Left renal cortex interstitium (tissue), 4 donors: ENCODE data around the gene AGAP5. TPM values are rescaled to one million over a fixed set of nuclear protein-coding genes. Genes with fewer than 3 reads are reported as not detected.

Experiments
- DNase-seq, 4 donors: peaks; one replicate each; pipeline ENCODE4 v3.0.0-alpha.2; 2013; ENCODE audit warnings: low read depth in 4 of 4, low spot score in 2 of 4, missing footprints in 1 of 4
- polyA plus RNA-seq, 4 donors: library from polyadenylated mRNA; unstranded; fragments of 120-200 nt; gene quantifications; one replicate each; pipeline ENCODE4 v1.2.1, GENCODE V29; 2013; ENCODE audit not compliant: insufficient read length in 4 of 4

Gene AGAP5
- polyA plus RNA-seq, 4 donors = 8.1 to 37.7 (median 18.6) TPM

- no peak for DNase-seq
Observed at GRCh38 chr10:73634421-73634820, 63.5 kb downstream of the AGAP5 start.

- no peak for DNase-seq
Observed at GRCh38 chr10:73629165-73629564, 68.7 kb downstream of the AGAP5 start.

GRCh38 chr10:73628405-73628804, 69.5 kb downstream of the AGAP5 start:
- no peak for DNase-seq

GRCh38 chr10:73627300-73627699, 70.6 kb downstream of the AGAP5 start:
- DNase-seq = no peak

- peak; percentile 94 to 99 (median 95) for DNase-seq
Observed at GRCh38 chr10:73625884-73626752, 71.8 kb downstream of the AGAP5 start.

- peak; percentile 32 to 64 (median 48) for DNase-seq
Observed at GRCh38 chr10:73625004-73625883, 72.7 kb downstream of the AGAP5 start.

Other genes with a start within 250 kb of the AGAP5 start
- gene PPP3CB, start 202.1 kb downstream of the AGAP5 start, polyA plus RNA-seq = 10 to 100 TPM; 60.2 to 72.0 (median 66.9) TPM
- 10 to 100 TPM; 26.6 to 44.7 (median 40.2) TPM for gene USP54, start 106.8 kb downstream of the AGAP5 start, polyA plus RNA-seq
- gene MYOZ1, start 56.6 kb downstream of the AGAP5 start, polyA plus RNA-seq = 1 to 10 TPM; 4.7 to 6.1 (median 5.7) TPM
- 1 to 10 TPM in 1 of 4 donors, under 1 TPM in 3; 0.27 to 1.2 (median 0.52) TPM for gene SYNPO2L, start 42.1 kb downstream of the AGAP5 start, polyA plus RNA-seq
- gene SEC24C, start 46.3 kb upstream of the AGAP5 start, polyA plus RNA-seq = 10 to 100 TPM; 62.9 to 74.1 (median 66.2) TPM
- gene CHCHD1, start 83.9 kb upstream of the AGAP5 start, polyA plus RNA-seq = 10 to 100 TPM; 49.6 to 64.2 (median 50.3) TPM
- 100 to 1,000 TPM in 2 of 4 donors, 10 to 100 TPM in 2; 86.4 to 156 (median 101) TPM for gene ZSWIM8, start 87.5 kb upstream of the AGAP5 start, polyA plus RNA-seq
- 10 to 100 TPM; 26.0 to 41.5 (median 33.3) TPM for gene NDST2, start 113.5 kb upstream of the AGAP5 start, polyA plus RNA-seq
- gene CAMK2G, start 176.4 kb upstream of the AGAP5 start, polyA plus RNA-seq = 10 to 100 TPM; 19.9 to 34.8 (median 26.9) TPM
- gene PLAU, start 213.0 kb upstream of the AGAP5 start, polyA plus RNA-seq = 10 to 100 TPM; 12.6 to 31.0 (median 19.0) TPM